Measurements from ENCODE around the gene PINK1.

Gene PINK1

DNA sequence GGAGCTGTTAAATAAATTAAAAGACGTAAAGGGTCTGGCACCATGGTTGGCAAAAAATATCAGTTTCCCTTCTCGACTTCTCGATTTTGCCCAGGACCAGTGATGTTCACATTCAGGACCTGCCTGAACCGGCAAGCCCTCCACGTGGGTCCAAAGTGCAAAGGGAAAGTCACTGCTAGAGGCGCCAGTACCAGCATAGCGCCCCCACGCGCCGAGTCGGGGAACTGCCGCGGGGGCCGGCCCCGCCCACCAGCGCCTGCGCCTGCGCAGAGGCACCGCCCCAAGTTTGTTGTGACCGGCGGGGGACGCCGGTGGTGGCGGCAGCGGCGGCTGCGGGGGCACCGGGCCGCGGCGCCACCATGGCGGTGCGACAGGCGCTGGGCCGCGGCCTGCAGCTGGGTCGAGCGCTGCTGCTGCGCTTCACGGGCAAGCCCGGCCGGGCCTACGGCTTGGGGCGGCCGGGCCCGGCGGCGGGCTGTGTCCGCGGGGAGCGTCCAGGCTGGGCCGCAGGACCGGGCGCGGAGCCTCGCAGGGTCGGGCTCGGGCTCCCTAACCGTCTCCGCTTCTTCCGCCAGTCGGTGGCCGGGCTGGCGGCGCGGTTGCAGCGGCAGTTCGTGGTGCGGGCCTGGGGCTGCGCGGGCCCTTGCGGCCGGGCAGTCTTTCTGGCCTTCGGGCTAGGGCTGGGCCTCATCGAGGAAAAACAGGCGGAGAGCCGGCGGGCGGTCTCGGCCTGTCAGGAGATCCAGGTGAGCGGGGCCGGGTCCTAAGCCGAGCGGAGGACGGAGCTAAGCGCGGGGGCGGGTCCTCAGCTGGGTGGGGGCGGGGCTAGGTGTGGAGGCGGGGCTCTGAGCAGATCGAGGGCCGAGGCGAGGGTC lies at the start of gene PINK1 (continued):
- TF ChIP-seq, protein P1, sequence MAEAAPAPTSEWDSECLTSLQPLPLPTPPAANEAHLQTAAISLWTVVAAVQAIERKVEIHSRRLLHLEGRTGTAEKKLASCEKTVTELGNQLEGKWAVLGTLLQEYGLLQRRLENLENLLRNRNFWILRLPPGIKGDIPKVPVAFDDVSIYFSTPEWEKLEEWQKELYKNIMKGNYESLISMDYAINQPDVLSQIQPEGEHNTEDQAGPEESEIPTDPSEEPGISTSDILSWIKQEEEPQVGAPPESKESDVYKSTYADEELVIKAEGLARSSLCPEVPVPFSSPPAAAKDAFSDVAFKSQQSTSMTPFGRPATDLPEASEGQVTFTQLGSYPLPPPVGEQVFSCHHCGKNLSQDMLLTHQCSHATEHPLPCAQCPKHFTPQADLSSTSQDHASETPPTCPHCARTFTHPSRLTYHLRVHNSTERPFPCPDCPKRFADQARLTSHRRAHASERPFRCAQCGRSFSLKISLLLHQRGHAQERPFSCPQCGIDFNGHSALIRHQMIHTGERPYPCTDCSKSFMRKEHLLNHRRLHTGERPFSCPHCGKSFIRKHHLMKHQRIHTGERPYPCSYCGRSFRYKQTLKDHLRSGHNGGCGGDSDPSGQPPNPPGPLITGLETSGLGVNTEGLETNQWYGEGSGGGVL (tag by site-specific recombination; IDR thresholded peaks at IDR 0.05) = no peak
- TF ChIP-seq, protein P2, sequence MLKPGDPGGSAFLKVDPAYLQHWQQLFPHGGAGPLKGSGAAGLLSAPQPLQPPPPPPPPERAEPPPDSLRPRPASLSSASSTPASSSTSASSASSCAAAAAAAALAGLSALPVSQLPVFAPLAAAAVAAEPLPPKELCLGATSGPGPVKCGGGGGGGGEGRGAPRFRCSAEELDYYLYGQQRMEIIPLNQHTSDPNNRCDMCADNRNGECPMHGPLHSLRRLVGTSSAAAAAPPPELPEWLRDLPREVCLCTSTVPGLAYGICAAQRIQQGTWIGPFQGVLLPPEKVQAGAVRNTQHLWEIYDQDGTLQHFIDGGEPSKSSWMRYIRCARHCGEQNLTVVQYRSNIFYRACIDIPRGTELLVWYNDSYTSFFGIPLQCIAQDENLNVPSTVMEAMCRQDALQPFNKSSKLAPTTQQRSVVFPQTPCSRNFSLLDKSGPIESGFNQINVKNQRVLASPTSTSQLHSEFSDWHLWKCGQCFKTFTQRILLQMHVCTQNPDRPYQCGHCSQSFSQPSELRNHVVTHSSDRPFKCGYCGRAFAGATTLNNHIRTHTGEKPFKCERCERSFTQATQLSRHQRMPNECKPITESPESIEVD (tag by site-specific recombination; IDR thresholded peaks at IDR 0.05) = no peak
- TF ChIP-seq, protein P3, sequence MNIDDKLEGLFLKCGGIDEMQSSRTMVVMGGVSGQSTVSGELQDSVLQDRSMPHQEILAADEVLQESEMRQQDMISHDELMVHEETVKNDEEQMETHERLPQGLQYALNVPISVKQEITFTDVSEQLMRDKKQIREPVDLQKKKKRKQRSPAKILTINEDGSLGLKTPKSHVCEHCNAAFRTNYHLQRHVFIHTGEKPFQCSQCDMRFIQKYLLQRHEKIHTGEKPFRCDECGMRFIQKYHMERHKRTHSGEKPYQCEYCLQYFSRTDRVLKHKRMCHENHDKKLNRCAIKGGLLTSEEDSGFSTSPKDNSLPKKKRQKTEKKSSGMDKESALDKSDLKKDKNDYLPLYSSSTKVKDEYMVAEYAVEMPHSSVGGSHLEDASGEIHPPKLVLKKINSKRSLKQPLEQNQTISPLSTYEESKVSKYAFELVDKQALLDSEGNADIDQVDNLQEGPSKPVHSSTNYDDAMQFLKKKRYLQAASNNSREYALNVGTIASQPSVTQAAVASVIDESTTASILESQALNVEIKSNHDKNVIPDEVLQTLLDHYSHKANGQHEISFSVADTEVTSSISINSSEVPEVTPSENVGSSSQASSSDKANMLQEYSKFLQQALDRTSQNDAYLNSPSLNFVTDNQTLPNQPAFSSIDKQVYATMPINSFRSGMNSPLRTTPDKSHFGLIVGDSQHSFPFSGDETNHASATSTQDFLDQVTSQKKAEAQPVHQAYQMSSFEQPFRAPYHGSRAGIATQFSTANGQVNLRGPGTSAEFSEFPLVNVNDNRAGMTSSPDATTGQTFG (tag by site-specific recombination; IDR thresholded peaks at IDR 0.05; ENCODE audit: borderline replicate concordance) = no peak
- TF ChIP-seq ZBTB7A (tag by site-specific recombination; IDR thresholded peaks at IDR 0.05; ENCODE audit: low read depth) (no peak), ZNF341 (tag by site-specific recombination; IDR thresholded peaks at IDR 0.05; ENCODE audit: low read depth) (no peak), EGR2 (tag by site-specific recombination; IDR thresholded peaks at IDR 0.05; ENCODE audit: low read depth) (no peak; the same call in 1 of the 2 replicates), REPIN1 (tag by site-specific recombination; IDR thresholded peaks at IDR 0.05; ENCODE audit: low read depth) (no peak), ZNF140 (tag by site-specific recombination; IDR thresholded peaks at IDR 0.05) (no peak), RBAK (tag by site-specific recombination; IDR thresholded peaks at IDR 0.05) (no peak), ZNF521 (tag by site-specific recombination; IDR thresholded peaks at IDR 0.05) (no peak), ZNF660 (tag by site-specific recombination; IDR thresholded peaks at IDR 0.05) (peak; percentile 79), ZNF768 (tag by site-specific recombination; IDR thresholded peaks at IDR 0.05) (no peak), SP3 (tag by site-specific recombination; IDR thresholded peaks at IDR 0.05) (no peak), KLF8 (tag by site-specific recombination; IDR thresholded peaks at IDR 0.05) (peak; percentile 43; the same call in 1 of the 2 replicates), ZNF558 (tag by site-specific recombination; IDR thresholded peaks at IDR 0.05) (no peak), ZXDB (tag by site-specific recombination; IDR thresholded peaks at IDR 0.05) (no peak), ZFP41 (tag by site-specific recombination; IDR thresholded peaks at IDR 0.05; ENCODE audit: borderline replicate concordance) (no peak), ZNF530 (tag by site-specific recombination; IDR thresholded peaks at IDR 0.05; ENCODE audit: low read depth) (no peak), ZBTB1 (tag by site-specific recombination; IDR thresholded peaks at IDR 0.05) (no peak)
- TF ChIP-seq, protein P4, sequence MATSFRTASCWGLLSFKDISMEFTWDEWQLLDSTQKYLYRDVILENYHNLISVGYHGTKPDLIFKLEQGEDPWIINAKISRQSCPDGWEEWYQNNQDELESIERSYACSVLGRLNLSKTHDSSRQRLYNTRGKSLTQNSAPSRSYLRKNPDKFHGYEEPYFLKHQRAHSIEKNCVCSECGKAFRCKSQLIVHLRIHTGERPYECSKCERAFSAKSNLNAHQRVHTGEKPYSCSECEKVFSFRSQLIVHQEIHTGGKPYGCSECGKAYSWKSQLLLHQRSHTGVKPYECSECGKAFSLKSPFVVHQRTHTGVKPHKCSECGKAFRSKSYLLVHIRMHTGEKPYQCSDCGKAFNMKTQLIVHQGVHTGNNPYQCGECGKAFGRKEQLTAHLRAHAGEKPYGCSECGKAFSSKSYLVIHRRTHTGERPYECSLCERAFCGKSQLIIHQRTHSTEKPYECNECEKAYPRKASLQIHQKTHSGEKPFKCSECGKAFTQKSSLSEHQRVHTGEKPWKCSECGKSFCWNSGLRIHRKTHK (tag by site-specific recombination; IDR thresholded peaks at IDR 0.05) = no peak
- TF ChIP-seq, protein P5, sequence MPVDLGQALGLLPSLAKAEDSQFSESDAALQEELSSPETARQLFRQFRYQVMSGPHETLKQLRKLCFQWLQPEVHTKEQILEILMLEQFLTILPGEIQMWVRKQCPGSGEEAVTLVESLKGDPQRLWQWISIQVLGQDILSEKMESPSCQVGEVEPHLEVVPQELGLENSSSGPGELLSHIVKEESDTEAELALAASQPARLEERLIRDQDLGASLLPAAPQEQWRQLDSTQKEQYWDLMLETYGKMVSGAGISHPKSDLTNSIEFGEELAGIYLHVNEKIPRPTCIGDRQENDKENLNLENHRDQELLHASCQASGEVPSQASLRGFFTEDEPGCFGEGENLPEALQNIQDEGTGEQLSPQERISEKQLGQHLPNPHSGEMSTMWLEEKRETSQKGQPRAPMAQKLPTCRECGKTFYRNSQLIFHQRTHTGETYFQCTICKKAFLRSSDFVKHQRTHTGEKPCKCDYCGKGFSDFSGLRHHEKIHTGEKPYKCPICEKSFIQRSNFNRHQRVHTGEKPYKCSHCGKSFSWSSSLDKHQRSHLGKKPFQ (tag by site-specific recombination; IDR thresholded peaks at IDR 0.05) = no peak
- TF ChIP-seq, protein P6, sequence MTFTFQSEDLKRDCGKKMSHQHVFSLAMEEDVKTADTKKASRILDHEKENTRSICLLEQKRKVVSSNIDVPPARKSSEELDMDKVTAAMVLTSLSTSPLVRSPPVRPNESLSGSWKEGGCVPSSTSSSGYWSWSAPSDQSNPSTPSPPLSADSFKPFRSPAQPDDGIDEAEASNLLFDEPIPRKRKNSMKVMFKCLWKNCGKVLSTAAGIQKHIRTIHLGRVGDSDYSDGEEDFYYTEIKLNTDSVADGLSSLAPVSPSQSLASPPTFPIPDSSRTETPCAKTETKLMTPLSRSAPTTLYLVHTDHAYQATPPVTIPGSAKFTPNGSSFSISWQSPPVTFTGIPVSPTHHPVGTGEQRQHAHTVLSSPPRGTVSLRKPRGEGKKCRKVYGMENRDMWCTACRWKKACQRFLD (tag by site-specific recombination; IDR thresholded peaks at IDR 0.05) = no peak
- TF ChIP-seq, protein P7, sequence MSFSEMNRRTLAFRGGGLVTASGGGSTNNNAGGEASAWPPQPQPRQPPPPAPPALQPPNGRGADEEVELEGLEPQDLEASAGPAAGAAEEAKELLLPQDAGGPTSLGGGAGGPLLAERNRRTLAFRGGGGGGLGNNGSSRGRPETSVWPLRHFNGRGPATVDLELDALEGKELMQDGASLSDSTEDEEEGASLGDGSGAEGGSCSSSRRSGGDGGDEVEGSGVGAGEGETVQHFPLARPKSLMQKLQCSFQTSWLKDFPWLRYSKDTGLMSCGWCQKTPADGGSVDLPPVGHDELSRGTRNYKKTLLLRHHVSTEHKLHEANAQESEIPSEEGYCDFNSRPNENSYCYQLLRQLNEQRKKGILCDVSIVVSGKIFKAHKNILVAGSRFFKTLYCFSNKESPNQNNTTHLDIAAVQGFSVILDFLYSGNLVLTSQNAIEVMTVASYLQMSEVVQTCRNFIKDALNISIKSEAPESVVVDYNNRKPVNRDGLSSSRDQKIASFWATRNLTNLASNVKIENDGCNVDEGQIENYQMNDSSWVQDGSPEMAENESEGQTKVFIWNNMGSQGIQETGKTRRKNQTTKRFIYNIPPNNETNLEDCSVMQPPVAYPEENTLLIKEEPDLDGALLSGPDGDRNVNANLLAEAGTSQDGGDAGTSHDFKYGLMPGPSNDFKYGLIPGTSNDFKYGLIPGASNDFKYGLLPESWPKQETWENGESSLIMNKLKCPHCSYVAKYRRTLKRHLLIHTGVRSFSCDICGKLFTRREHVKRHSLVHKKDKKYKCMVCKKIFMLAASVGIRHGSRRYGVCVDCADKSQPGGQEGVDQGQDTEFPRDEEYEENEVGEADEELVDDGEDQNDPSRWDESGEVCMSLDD (tag by site-specific recombination; IDR thresholded peaks at IDR 0.05) = no peak
- TF ChIP-seq, protein P8, sequence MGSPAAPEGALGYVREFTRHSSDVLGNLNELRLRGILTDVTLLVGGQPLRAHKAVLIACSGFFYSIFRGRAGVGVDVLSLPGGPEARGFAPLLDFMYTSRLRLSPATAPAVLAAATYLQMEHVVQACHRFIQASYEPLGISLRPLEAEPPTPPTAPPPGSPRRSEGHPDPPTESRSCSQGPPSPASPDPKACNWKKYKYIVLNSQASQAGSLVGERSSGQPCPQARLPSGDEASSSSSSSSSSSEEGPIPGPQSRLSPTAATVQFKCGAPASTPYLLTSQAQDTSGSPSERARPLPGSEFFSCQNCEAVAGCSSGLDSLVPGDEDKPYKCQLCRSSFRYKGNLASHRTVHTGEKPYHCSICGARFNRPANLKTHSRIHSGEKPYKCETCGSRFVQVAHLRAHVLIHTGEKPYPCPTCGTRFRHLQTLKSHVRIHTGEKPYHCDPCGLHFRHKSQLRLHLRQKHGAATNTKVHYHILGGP (tag by site-specific recombination; IDR thresholded peaks at IDR 0.05) = no peak

Measured in HEK293 (cell line).